ENCODE results near the gene ARID1B. TPM values are rescaled to one million over a fixed set of nuclear protein-coding genes. Genes with fewer than 3 reads are reported as not detected.
A peak's percentile ranks its signal among the peaks of the same experiment; 100 is the strongest.

The ARID1B gene
- total and polyA plus RNA-seq, 2 of the 13 experiments (the other 11 are each of a cell fraction or from before 2014, with no cell fraction given): 20.1 to 32.6 TPM

- intact Hi-C loops (cut with micrococcal nuclease; ENCODE audit: unreplicated experiment) (no loop called here), in situ Hi-C loops (cut with HindIII; ENCODE audit: extremely low pct_ligation_motif_present, low pct_unique_long_range_greater_than_20kb) (no loop called here)
- FAIRE-seq: no peak
- Histone ChIP-seq H3K27ac (ENCODE audit: extremely low read length, insufficient read depth, low read length) (no peak overlapping the region), H3K4me2 (ENCODE audit: low read depth, low read length) (no peak overlapping the region), H3K4me3 (replicated peaks in 1 of 3; ENCODE audit: insufficient read depth in 1 of 3, low read depth in 2 of 3, low read length in 3 of 3) (no peak overlapping the region), H4K20me1 (ENCODE audit: insufficient read depth, low read length) (no peaks in the 10 kb centered on the region), H3K27me3 (ENCODE audit: control insufficient read depth in 1 of 2, insufficient read depth in 2 of 2, low read length in 2 of 2) (no peaks in the 10 kb centered on the region), H3K9me3 (ENCODE audit: low read length) (no peaks in the 10 kb centered on the region), H3K4me1 (ENCODE audit: insufficient read depth, low read length) (no peaks in the 10 kb centered on the region), H3K9ac (ENCODE audit: insufficient read depth, low read depth, low read length) (no peak overlapping the region), H3K36me3 (replicated peaks in 1 of 2; ENCODE audit: control insufficient read depth in 1 of 2, insufficient read depth in 2 of 2, low read length in 2 of 2) (peaks cover 6 to 23% of the 10 kb centered on the region in 2 experiments), H2AFZ (ENCODE audit: low read length) (no peak overlapping the region), H3K79me2 (ENCODE audit: insufficient read depth, low read length) (no peaks in the 10 kb centered on the region)
- 100% methylated on average over 4 of the region's 4 CpGs for WGBS (ENCODE audit: low lambda C conversion rate)
- POLR2A ChIA-PET: no interaction called here
- CTCF ChIA-PET (ENCODE audit: low intra/inter-chr PET ratio, low total read pairs): no interaction called here
- peak; percentile 37; the same call in 2 of the 3 replicates for ATAC-seq
- no TSS peak for BruUV-seq (replicated peaks)
- no peak for TF ChIP-seq ZNF556 (CRISPR knock-in tag; IDR thresholded peaks at IDR 0.05; ENCODE audit: borderline replicate concordance)
- no peak for TF ChIP-seq TEAD3 (CRISPR knock-in tag; optimal IDR thresholded peaks at IDR 0.05; ENCODE audit: borderline replicate concordance)
- TF ChIP-seq ZNF770 (CRISPR knock-in tag; IDR thresholded peaks at IDR 0.05): no peak
- TF ChIP-seq ZNF263 (CRISPR knock-in tag; IDR thresholded peaks at IDR 0.05): peak; percentile 88
- no peak for TF ChIP-seq ZIK1 (CRISPR knock-in tag; IDR thresholded peaks at IDR 0.05; ENCODE audit: borderline replicate concordance, low read depth)
- TF ChIP-seq ZNF768 (CRISPR knock-in tag; IDR thresholded peaks at IDR 0.05): peak; percentile 62; the same call in 1 of the 2 replicates
- DNase-seq (ENCODE audit: low spot score): no peak
Observed at GRCh38 chr6:157163434-157164159, 386.4 kb downstream of the ARID1B start.
